NB4 (cell line): ENCODE results near the gene ADSL.

Experiments
- CTCF ChIP-seq: IDR thresholded peaks from one replicate; pipeline ENCODE4 v1.5.1; 2012; ENCODE audit warnings: low read depth, low read length
- MYC ChIP-seq: IDR thresholded peaks from 2 replicates; pipeline ENCODE4 v1.6.1; 2011; ENCODE audit warnings: low read depth, low read length
- POLR2A ChIP-seq: IDR thresholded peaks from 2 replicates; pipeline ENCODE4 v1.6.1; 2011; ENCODE audit warnings: mild to moderate bottlenecking; ENCODE audit not compliant: insufficient read length; ENCODE audit errors: extremely low read depth

DNA sequence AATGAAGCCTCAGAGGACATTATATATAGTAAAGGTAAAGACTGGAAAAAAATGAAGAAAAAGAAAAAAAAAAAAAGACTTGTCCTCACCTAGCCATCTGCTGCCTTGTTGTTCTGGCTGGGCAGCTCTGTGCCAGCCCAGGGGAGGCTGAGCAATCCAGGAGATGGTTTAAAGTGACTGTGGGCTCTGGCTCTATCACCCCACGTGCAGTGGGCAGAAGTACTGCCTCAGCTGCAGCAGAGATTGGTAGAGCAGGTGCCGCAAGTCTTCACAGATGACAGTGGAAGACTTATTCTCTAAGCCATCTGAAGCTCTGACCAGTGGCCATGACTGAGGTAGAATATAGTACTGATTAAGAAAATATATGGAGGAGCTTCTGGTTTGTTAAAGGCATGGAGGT lies 86.3 kb downstream of the ADSL start:
- TF ChIP-seq CTCF: no peak
- TF ChIP-seq POLR2A: no peak
- TF ChIP-seq MYC: no peak
